Stimulated activated naive CD8-positive, alpha-beta T cell treated with anti-CD3 and anti-CD28 coated beads, Interleukin-15, Interleukin-2, amounts not matched to agents 100 ng/mL and 50 ng/mL, for 24 hours (primary cell): ENCODE data around the gene C6orf136.

Source experiments
- H3K27ac Mint-ChIP-seq: one replicate; pipeline ENCODE4 v1.8.0; 2021; ENCODE audit warnings: mild to moderate bottlenecking, mixed read lengths
- H3K27me3 Mint-ChIP-seq: one replicate; pipeline ENCODE4 v1.8.0; 2021; ENCODE audit warnings: mixed read lengths
- H3K36me3 Mint-ChIP-seq: one replicate; pipeline ENCODE4 v1.8.0; 2021; ENCODE audit warnings: low read depth, mixed read lengths
- H3K4me1 Mint-ChIP-seq: one replicate; pipeline ENCODE4 v1.8.0; 2021; ENCODE audit warnings: low read depth, mixed read lengths
- H3K4me3 Mint-ChIP-seq: one replicate; pipeline ENCODE4 v1.8.0; 2021; ENCODE audit warnings: mild to moderate bottlenecking, mixed read lengths
- H3K9me3 Mint-ChIP-seq: one replicate; pipeline ENCODE4 v1.8.0; 2021; ENCODE audit warnings: mixed read lengths

The C6orf136 gene

GRCh38 chr6:30700340-30700739, 53.4 kb downstream of the C6orf136 start:
- Mint-ChIP-seq H3K4me1 (no peaks in the 10 kb centered on the region), H3K4me3 (no peak overlapping the region), H3K9me3 (no peaks in the 10 kb centered on the region), H3K36me3 (peaks cover 42% of the 10 kb centered on the region), H3K27ac (no peak overlapping the region), H3K27me3 (no peaks in the 10 kb centered on the region)
